AG04449 (cell line): ENCODE results near the gene CDH13.

ENCODE experiments used
- CTCF ChIA-PET: fragments of 350-600 bp; formaldehyde crosslinking; extraction: SDS; loops from one replicate; lab custom pipeline; 2021; ENCODE audit warnings: antibody characterized with exemption; lab: Yijun Ruan, JAX
- POLR2A ChIA-PET: fragments of 400-600, 350-600 bp; formaldehyde crosslinking; extraction: SDS; loops from one replicate; lab custom pipeline; 2020; ENCODE audit warnings: antibody characterized with exemption, inconsistent platforms; lab: Yijun Ruan, JAX
- DNase-seq: peaks from one replicate; pipeline ENCODE4 v3.0.0-alpha.2; 2010; ENCODE audit warnings: low read depth, low spot score
- H3K4me3 ChIP-seq: 2 replicates; pipeline ENCODE4 v1.5.1; 2011; ENCODE audit warnings: low read depth, mild to moderate bottlenecking, control low read depth, low read length
- TF ChIP-seq, protein P1 (sequence below): IDR thresholded peaks from one replicate; pipeline ENCODE4 v1.5.1; 2011; ENCODE audit warnings: mild to moderate bottlenecking, moderate library complexity, low read length, control low read depth, inconsistent platforms; ENCODE audit not compliant: insufficient read depth; ENCODE audit errors: missing control alignments

CDH13 gene

DNA sequence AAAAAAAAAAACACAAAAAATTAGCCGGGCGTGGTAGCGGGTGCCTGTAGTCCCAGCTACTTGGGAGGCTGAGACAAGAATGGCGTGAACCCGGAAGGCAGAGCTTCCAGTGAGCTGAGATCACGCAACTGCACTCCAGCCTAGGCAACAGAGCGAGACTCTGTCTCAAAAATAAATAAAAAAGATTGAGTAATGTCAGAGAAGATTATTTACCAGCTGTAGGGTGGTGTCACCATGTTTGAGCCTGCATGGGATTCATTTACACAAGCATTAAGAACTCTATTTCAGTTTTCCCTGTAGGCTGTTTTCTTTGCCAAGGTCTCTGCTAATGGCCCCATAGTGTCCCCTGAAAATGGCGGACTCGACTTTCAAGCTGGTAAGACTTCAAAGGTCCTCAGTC lies 575.0 kb downstream of the CDH13 start:
- no peak overlapping the region for H3K4me3 ChIP-seq
- ChIA-PET POLR2A (interaction anchor here (0.6 kb wide), 1 partner anchor 424 kb away, joined by 4 read pairs; no protein-coding TSS in a partner anchor), CTCF (interaction anchor here (1.3 kb wide), 1 partner anchor 155 kb away, joined by 3 read pairs; no protein-coding TSS in a partner anchor)
- DNase-seq, result no peak
- TF ChIP-seq, protein P1, sequence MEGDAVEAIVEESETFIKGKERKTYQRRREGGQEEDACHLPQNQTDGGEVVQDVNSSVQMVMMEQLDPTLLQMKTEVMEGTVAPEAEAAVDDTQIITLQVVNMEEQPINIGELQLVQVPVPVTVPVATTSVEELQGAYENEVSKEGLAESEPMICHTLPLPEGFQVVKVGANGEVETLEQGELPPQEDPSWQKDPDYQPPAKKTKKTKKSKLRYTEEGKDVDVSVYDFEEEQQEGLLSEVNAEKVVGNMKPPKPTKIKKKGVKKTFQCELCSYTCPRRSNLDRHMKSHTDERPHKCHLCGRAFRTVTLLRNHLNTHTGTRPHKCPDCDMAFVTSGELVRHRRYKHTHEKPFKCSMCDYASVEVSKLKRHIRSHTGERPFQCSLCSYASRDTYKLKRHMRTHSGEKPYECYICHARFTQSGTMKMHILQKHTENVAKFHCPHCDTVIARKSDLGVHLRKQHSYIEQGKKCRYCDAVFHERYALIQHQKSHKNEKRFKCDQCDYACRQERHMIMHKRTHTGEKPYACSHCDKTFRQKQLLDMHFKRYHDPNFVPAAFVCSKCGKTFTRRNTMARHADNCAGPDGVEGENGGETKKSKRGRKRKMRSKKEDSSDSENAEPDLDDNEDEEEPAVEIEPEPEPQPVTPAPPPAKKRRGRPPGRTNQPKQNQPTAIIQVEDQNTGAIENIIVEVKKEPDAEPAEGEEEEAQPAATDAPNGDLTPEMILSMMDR, result no peak

DNA sequence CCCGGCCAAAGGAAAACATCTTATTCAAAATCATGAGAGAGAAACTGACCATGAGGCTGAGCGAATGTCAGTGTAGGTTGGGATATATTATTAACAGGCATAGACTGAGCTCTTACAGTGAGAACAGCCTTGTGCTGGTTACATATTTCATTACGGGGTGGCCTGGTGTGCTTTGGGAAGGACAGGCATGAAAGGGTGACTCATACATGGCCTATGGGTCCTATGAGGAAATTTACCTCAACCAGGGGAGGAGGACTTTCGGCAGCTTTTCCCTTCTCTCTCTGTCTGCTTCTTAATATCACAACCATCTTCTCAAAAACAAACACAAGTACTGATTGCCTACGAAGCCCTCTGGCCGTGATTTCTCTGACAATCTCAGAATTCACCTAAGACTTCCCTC lies 579.1 kb downstream of the CDH13 start:
- ChIA-PET POLR2A (no interaction called here), CTCF (no interaction called here)
- TF ChIP-seq, protein P1, result no peak
- no peak overlapping the region for H3K4me3 ChIP-seq
- DNase-seq, result no peak

DNA sequence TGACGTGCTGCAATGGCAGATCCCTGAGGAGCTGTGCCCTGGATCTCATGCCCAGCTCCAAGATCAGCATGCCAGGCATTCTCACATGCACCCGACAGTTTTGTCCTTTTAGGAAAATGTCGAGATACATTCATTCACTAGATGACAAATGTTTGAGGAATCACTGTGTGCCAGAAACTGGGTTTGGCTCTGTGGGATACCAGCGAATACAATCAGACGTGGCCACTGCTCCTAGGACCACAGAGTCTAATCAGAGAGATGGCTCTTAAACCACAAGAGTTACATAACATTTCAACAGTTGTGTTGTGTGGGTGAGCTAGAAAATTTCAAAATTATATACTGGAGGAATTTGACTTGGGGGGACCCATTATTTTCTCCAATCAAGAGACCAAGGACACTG lies 579.7 kb downstream of the CDH13 start:
- TF ChIP-seq, protein P1, result no peak
- POLR2A ChIA-PET, result no interaction called here
- DNase-seq, result no peak
- CTCF ChIA-PET, result no interaction called here
- no peak overlapping the region for H3K4me3 ChIP-seq

DNA sequence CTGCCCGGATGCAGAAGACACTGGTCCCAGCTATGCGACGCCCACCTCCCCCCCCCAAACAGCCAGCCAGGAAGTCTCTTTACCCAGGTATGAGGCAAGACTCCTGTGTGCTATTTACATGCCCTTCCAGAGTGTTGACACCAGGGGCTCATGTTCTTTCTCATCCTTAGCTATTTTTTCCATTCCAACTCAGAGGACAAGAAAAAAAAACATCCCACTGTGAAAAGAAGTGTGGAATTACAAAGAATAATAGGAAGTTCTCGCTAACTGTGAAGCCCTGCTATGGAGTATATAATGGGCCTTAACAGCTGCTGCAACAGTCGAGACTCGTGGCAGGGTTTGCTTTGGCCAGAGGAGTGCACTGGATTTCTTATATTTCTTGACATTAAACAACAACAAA lies 584.9 kb downstream of the CDH13 start:
- POLR2A ChIA-PET, result no interaction called here
- TF ChIP-seq, protein P1, result no peak
- CTCF ChIA-PET, result interaction anchor here (1.3 kb wide), 1 partner anchor 9 kb away, joined by 5 read pairs; no protein-coding TSS in a partner anchor
- H3K4me3 ChIP-seq, result no peak overlapping the region
- DNase-seq, result no peak

DNA sequence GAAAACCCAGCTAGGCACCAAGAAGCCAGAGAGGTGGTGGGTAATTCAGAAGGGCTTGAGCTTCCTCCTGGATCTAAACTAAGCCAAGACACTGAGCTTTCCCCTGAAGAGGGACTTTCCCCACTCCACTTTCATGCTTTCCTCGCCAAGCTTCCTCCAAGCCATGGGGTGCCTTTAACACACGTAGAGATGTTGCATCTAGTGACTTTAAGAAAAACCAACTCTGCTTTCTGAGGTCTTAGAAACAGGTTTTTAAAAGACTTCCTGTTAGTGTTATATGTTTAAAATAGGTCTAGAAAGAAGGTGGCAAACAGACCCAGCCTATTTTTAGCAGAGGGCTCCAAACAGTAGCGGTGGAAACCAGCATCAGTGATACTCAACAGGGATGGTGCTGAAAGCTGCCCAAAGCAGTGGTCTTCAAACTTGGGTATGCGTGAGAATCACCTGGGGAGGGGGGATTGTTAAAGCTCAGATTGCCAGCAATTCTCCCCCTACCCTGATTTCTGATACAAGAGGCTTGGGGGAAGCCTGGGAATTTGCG lies 585.6 kb downstream of the CDH13 start:
- H3K4me3 ChIP-seq, result no peak overlapping the region
- no peak for DNase-seq
- ChIA-PET CTCF (interaction anchor here (0.7 to 3.1 kb wide), 5 partner anchors 8 to 949 kb away, joined by 3 to 18 read pairs (median 5); no protein-coding TSS in a partner anchor), POLR2A (no interaction called here)
- TF ChIP-seq, protein P1, result no peak

DNA sequence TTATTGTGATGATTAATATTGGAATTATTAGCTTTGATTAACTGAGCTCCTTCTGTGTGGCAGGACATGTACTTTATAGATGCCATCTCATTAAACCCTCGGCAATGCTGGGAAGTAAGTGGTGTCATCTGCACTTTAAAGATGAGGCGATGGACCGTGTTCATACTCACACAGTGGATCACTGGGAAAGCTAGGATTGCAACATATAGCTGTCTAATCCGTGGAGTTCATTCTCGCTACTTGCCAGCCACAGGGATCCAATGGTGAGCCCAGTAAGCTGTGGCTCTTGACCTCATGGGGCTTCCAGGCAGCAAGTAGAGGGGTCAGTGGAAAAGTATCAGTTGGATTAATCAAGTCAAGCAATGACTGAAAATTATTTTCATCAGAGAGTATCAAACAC lies 587.9 kb downstream of the CDH13 start:
- DNase-seq, result no peak
- TF ChIP-seq, protein P1, result no peak
- CTCF ChIA-PET, result interaction anchor here (0.6 to 3.1 kb wide), 14 partner anchors 11 to 951 kb away, joined by 3 to 18 read pairs (median 4); no protein-coding TSS in a partner anchor
- POLR2A ChIA-PET, result no interaction called here
- H3K4me3 ChIP-seq, result no peak overlapping the region
